K562 (cell line): Measurements from ENCODE around the gene CCDC183. TPM values are rescaled to one million over a fixed set of nuclear protein-coding genes. Genes with fewer than 3 reads are reported as not detected.
A peak's percentile ranks its signal among the peaks of the same experiment; 100 is the strongest.

Experiments used
- ATAC-seq: fragments of 200-7000 bp; cut with Tn5 transposase; 3 replicates; pipeline ENCODE4 v1.9.1; 2020; ENCODE audit warnings: moderate library complexity
- BruUV-seq: library from RNA; stranded (reverse); fragments of 400-500 nt; replicated peaks from 2 replicates; lab custom pipeline; 2021; lab: Mats Ljungman, UMichigan
- CTCF ChIA-PET: fragments of 300-600 bp; formaldehyde crosslinking; extraction: SDS; loops from one replicate; lab custom pipeline; 2021; ENCODE audit warnings: low intra/inter-chr PET ratio; lab: Yijun Ruan, JAX
- POLR2A ChIA-PET: fragments of 300-600, 350-650 bp; sonication (Branson Sonifier 250); formaldehyde crosslinking; extraction: SDS; loops from one replicate; lab custom pipeline; 2021; ENCODE audit warnings: antibody characterized with exemption, inconsistent platforms; lab: Yijun Ruan, JAX
- DNase-seq, 4 experiments: peaks; one replicate each; pipeline versions ENCODE4 v3.0.0 to v3.0.0-alpha.2; 2011 to 2018; ENCODE audit warnings: low spot score in 3 of 4, mixed read lengths in 3 of 4; ENCODE audit errors: extremely low read depth in 1 of 4
- FAIRE-seq: peaks from 2 replicates; lab custom pipeline; 2011; peaks lifted over from hg19 to GRCh38; lab: Jason Lieb, UNC
- H2AFZ ChIP-seq: 2 replicates; pipeline ENCODE4 v1.6.0; 2011; ENCODE audit warnings: low read depth, low read length, control low read depth, inconsistent platforms
- H3K27ac ChIP-seq: fragments of 200-600 bp; 3 replicates; pipeline ENCODE4 v1.8.0; 2011; ENCODE audit warnings: low read depth, mild to moderate bottlenecking, control low read depth, inconsistent platforms, low read length, moderate library complexity, mixed read lengths; ENCODE audit errors: extremely low read depth
- H3K27me3 ChIP-seq, 2 experiments: fragments of 300-600 bp in 1 of 2; 2 replicates in 1 of 2; 3 replicates in 1 of 2; pipeline versions ENCODE4 v1.6.0 to v1.8.0; 2011; ENCODE audit warnings: inconsistent platforms in 2 of 2, low read length in 2 of 2, mild to moderate bottlenecking in 1 of 2, mixed read lengths in 1 of 2, moderate library complexity in 1 of 2; ENCODE audit not compliant: control insufficient read depth in 2 of 2, insufficient read depth in 2 of 2
- H3K36me3 ChIP-seq: fragments of 300-600 bp; 3 replicates; pipeline ENCODE4 v1.8.0; 2011; ENCODE audit warnings: mild to moderate bottlenecking, low read length, inconsistent platforms; ENCODE audit not compliant: control insufficient read depth, insufficient read depth
- H3K4me1 ChIP-seq, 2 experiments: fragments of 200-600 bp in 1 of 2; replicated peaks in 1 of 2; 2 replicates in 1 of 2; 3 replicates in 1 of 2; pipeline versions ENCODE4 v1.5.1 to v1.8.0; 2011; ENCODE audit warnings: inconsistent platforms in 2 of 2, low read length in 2 of 2, mild to moderate bottlenecking in 1 of 2, mixed read lengths in 1 of 2, moderate library complexity in 1 of 2; ENCODE audit not compliant: control insufficient read depth in 2 of 2, insufficient read depth in 2 of 2
- H3K4me2 ChIP-seq: 2 replicates; pipeline ENCODE4 v1.6.1; 2011; ENCODE audit warnings: low read length, control low read depth, inconsistent platforms, mixed read lengths; ENCODE audit not compliant: insufficient read depth
- H3K4me3 ChIP-seq: fragments of 200-600 bp; sonication (generic), shearing (Covaris generic); 2 replicates; pipeline ENCODE4 v1.5.1; 2016; ENCODE audit warnings: control low read depth, inconsistent platforms
- H3K79me2 ChIP-seq: fragments of 200-600 bp; 3 replicates; pipeline ENCODE4 v1.8.0; 2011; ENCODE audit warnings: low read length, inconsistent platforms; ENCODE audit not compliant: control insufficient read depth, insufficient read depth
- H3K9ac ChIP-seq, 2 experiments: 2 replicates each; pipeline versions ENCODE4 v1.6.0 to v1.6.1; 2011; ENCODE audit warnings: low read depth in 2 of 2, low read length in 2 of 2, control low read depth in 1 of 2, inconsistent platforms in 1 of 2, mild to moderate bottlenecking in 1 of 2, mixed read lengths in 1 of 2; ENCODE audit not compliant: insufficient read depth in 1 of 2
- H3K9me1 ChIP-seq: one replicate; pipeline ENCODE4 v1.6.0; 2011; ENCODE audit warnings: inconsistent platforms, mild to moderate bottlenecking, low read length, moderate library complexity; ENCODE audit not compliant: control insufficient read depth, insufficient read depth
- H3K9me3 ChIP-seq: replicated peaks from 2 replicates; pipeline ENCODE4 v1.5.1; 2011; ENCODE audit warnings: low read depth, low read length, inconsistent platforms; ENCODE audit not compliant: control insufficient read depth, insufficient read depth
- H4K20me1 ChIP-seq: replicated peaks from 2 replicates; pipeline ENCODE4 v1.6.1; 2011; ENCODE audit warnings: low read length, inconsistent platforms, mixed read lengths; ENCODE audit not compliant: control insufficient read depth, insufficient read depth
- ZNF12 ChIP-seq: sonication (generic); formaldehyde crosslinking; IDR thresholded peaks from 2 replicates; pipeline ENCODE4 v1.4.0; 2020; ENCODE audit warnings: mild to moderate bottlenecking, missing genetic modification reagents
- WGBS: fragments of 100-300 bp; shearing (Covaris generic); methylation state at CpG from one replicate; pipeline ENCODE4 v1.1.6; 2016; ENCODE audit warnings: low coverage, mixed read lengths; ENCODE audit not compliant: insufficient coverage; ENCODE audit errors: missing lambda C conversion rate; 5-methylcytosine and 5-hydroxymethylcytosine counted together
- in situ Hi-C: fragments of 300-500 bp; cut with MboI; formaldehyde crosslinking; loops from 4 replicates; pipeline ENCODE4 v1.15.0; 2018; ENCODE audit warnings: inconsistent platforms, mixed read lengths
- intact Hi-C: fragments of 100-400 bp; cut with micrococcal nuclease; formaldehyde crosslinking; loops from 2 replicates; pipeline ENCODE4 v1.14.2; 2022
- polyA plus RNA-seq, 8 experiments: library from polyadenylated mRNA; depleted of rRNA in 4 of 8; stranded (reverse) in 5 of 8; unstranded in 3 of 8; fragments of >200 nt; fragmentation: Nextera tagmentation in 2 of 8; fragmentation: Illumina TruSeq in 1 of 8; extraction: Ambion mirVana in 2 of 8; extraction: Trizol in 1 of 8; gene quantifications; 2 replicates each; pipeline versions ENCODE4 v1.2.1 to v1.2.3, GENCODE V29; 2011 to 2014; ENCODE audit warnings: inconsistent platforms in 1 of 8, missing spikeins in 1 of 8
- total RNA-seq, 7 experiments: library from RNA; depleted of rRNA in 6 of 7; stranded (reverse); fragments of >200 nt in 6 of 7; fragmentation: Illumina TruSeq in 2 of 7; extraction: Trizol in 2 of 7; gene quantifications; 2 replicates each; pipeline versions ENCODE4 v1.2.1 to v1.2.3, GENCODE V29; 2011 to 2021; ENCODE audit warnings: low replicate concordance in 1 of 7
- TF ChIP-seq, protein P1 (sequence below): fragments of 450-650 bp; IDR thresholded peaks from 2 replicates; pipeline ENCODE4 v1.6.1; 2017; ENCODE audit warnings: antibody characterized with exemption

The CCDC183 gene
- total and polyA plus RNA-seq, 9 of the 15 experiments (the other 6 are each of a cell fraction or from before 2014, with no cell fraction given) = 0.21 to 0.60 (median 0.29) TPM; not detected in 4

DNA sequence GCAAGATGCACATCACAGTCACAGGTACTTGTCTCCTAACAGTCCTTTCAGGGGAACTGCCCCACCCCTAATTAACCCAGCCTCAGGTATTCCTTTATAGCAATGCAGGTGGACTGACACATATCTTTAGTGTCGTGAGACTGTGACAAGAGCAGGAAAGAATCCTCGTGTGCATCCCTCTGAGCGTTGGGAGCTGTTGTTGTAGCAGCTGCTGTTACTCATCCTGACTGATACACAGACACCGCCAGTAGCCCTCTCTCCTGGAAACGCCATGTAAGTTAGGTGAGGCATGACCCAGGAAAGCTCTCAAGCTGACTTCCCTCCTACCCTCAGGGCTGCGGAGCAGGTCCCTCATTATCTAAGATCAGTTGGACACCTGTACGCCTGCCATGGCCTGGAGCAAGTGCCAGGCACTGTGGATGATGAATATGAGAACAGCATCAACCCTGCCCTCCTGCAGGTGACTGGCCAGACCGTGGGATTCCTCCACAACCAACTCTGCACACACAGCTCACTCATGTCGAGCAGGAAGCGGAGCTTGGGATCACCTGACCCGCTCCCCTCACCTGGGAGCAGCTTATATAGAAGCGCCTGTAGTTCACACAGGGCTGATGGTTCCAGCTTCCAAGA, 21.6 kb upstream of the CCDC183 start:
- BruUV-seq = no TSS peak
- in situ Hi-C loops = loop anchor here (5.0 to 25.0 kb wide), 2 partner anchors 263 to 463 kb away; partner anchors contain the start of genes CYSRT1, RNF224, SLC34A3 and TUBB4B

More for the DNA sequence above, 21.6 kb upstream of the CCDC183 start:
- H3K9me3 ChIP-seq = peaks cover 11% of the 10 kb centered on the region
- POLR2A ChIA-PET = interaction anchor here (0.5 to 1.4 kb wide), 2 partner anchors 8 to 13 kb away, joined by 3 read pairs; no protein-coding TSS in a partner anchor
- ATAC-seq (no peak), DNase-seq (no peak)
- H2AFZ ChIP-seq = no peak overlapping the region
- no peaks in the 10 kb centered on the region for H3K9me1 ChIP-seq
- WGBS = 63% methylated on average over 12 of the region's 12 CpGs
- no peaks in the 10 kb centered on the region for H3K79me2 ChIP-seq
- H3K36me3 ChIP-seq = no peaks in the 10 kb centered on the region
- H3K4me1 ChIP-seq = peaks cover 0 to 4% of the 10 kb centered on the region in 2 experiments; a peak in 3 of 5 replicates
- H3K27ac ChIP-seq = no peak overlapping the region
- peak; percentile 99 for TF ChIP-seq ZNF12 (CRISPR knock-in tag)
- TF ChIP-seq, protein P1, sequence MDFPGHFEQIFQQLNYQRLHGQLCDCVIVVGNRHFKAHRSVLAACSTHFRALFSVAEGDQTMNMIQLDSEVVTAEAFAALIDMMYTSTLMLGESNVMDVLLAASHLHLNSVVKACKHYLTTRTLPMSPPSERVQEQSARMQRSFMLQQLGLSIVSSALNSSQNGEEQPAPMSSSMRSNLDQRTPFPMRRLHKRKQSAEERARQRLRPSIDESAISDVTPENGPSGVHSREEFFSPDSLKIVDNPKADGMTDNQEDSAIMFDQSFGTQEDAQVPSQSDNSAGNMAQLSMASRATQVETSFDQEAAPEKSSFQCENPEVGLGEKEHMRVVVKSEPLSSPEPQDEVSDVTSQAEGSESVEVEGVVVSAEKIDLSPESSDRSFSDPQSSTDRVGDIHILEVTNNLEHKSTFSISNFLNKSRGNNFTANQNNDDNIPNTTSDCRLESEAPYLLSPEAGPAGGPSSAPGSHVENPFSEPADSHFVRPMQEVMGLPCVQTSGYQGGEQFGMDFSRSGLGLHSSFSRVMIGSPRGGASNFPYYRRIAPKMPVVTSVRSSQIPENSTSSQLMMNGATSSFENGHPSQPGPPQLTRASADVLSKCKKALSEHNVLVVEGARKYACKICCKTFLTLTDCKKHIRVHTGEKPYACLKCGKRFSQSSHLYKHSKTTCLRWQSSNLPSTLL = no peak
- TF ChIP-seq, all 486 proteins: peak for 1
- no peak overlapping the region for H3K4me3 ChIP-seq
- no peak overlapping the region for H3K9ac ChIP-seq
- H3K27me3 ChIP-seq = no peaks in the 10 kb centered on the region
- intact Hi-C loops = no loop called here
- no peak for FAIRE-seq
- no peak overlapping the region for H3K4me2 ChIP-seq
- H4K20me1 ChIP-seq = no peaks in the 10 kb centered on the region
- CTCF ChIA-PET = interaction anchor here (0.6 kb wide), 1 partner anchor 862 kb away, joined by 8 read pairs; no protein-coding TSS in a partner anchor
